NK-92 (cell line): ENCODE results near the gene NOC3L.
"Not testable (repeated sequence)": the region's sequence is repeated elsewhere in the genome, so short reads cannot be mapped to it uniquely, and the experiment has no call there.

Experiments
- DNase-seq: peaks from one replicate; lab custom pipeline; 2025; ENCODE audit not compliant: unreplicated experiment; lab: John Stamatoyannopoulos, UW

The NOC3L gene

DNA sequence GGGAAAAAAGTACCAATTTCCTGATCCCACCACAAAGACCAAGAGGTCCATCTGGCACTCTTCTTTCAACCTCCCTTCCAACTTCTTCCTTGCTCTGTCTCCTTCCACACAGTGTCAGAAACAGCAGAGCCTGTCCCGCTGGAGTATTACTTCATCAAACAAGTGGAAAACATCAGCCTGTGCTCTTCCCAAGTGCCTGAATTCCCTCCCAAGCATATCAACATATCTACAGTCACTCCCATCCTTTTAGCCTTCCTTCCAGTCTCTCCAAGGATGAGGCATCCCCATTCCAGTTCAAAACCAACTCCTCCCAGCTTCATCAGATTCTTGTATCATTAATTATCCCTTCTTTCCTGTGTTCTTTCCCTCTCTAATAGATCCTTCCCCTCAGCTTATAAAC, 1.7 kb upstream of the NOC3L start:
- no peak for DNase-seq

- no peak for DNase-seq
Measured at GRCh38 chr10:94363251-94363565, 469 bp upstream of the NOC3L start.

GRCh38 chr10:94361171-94361794, 1.5 kb downstream of the NOC3L start:
- DNase-seq = no peak

GRCh38 chr10:94358480-94358879, 4.3 kb downstream of the NOC3L start:
- DNase-seq = no peak

GRCh38 chr10:94357193-94357592, 5.5 kb downstream of the NOC3L start:
- DNase-seq = no peak

DNA sequence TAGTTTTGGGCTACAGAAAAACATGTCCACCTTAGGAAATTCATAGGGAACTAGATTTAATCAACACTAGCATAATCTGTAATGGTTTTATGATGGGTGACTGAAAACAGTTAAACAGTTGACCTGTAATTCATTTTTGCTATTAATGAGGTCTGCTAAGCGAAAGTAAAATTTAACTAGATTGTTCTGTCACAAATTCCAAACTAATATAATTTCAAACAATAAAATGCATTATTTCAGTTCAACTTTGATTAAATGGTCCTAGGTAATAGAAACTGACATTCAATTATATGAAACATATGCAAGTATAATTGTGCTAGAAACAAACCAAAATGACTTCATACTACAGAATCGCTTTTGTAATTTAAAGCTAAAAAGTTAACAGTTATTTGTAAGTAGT, 6.9 kb downstream of the NOC3L start:
- no peak for DNase-seq

GRCh38 chr10:94353336-94353735, 9.4 kb downstream of the NOC3L start:
- DNase-seq = no peak

- no peak for DNase-seq
Measured at GRCh38 chr10:94351089-94351488, 11.7 kb downstream of the NOC3L start.

GRCh38 chr10:94350500-94350899, 12.2 kb downstream of the NOC3L start:
- DNase-seq = not testable (repeated sequence)

- no peak for DNase-seq
Measured at GRCh38 chr10:94349327-94349726, 13.4 kb downstream of the NOC3L start.

- no peak for DNase-seq
Measured at GRCh38 chr10:94344522-94345122, 18.1 kb downstream of the NOC3L start.

- DNase-seq = no peak
Measured at GRCh38 chr10:94343151-94343550, 19.6 kb downstream of the NOC3L start.

DNA sequence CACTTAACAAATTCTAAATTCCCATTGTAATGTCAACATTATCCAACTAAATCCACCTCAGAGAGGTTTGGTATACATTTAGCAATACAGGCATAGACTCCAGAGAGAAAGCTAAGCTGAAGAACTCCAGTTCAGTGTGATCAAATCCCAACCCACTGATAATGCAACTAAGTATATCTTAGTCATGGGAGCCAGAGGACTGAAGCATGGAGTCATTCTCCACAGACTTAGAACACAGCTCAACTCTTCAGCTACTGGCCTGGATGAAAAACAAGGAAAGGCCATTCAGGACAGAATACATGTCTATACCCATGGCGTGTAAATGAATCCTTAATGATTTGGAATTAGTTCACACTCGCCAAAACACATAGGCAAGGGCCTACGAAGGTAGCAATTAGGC, 27.9 kb downstream of the NOC3L start:
- no peak for DNase-seq

DNA sequence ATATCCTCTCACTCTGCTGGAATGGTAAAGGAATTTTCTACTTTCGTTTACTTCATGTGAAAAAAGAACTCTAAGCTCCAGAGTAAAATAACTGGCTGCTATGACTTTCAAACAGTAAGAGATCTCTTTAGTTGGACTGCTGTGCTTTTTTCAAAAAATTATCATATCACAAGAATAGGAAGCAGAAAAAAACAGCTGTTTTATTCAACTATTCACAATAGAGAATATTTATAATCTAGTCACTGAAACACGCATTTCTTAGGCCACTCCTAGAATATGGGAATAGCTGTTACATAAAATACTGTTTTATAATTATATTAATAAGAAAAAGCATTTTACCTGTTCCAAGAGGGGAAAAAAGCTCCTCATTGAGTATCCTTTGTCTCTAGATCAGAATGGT, 29.7 kb downstream of the NOC3L start:
- DNase-seq = no peak

DNA sequence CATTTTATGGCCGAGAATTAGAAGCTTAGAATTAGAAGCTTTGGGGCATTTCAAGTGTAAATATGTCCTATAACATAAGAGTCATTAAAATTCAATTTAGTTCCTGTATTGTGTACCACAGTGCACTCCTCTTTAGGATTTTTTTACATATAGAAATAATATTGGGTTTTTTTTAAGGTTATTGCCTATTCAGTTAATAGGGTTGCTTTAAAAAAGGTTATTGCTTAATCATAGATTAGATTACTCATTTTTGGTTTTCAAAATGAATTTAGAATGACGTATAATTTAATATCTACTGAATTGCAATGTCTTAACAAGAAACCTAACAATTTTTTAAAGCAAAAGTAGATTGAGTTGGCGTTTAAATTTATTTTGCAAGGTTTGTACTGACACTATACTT, 34.1 kb downstream of the NOC3L start:
- DNase-seq = no peak

DNA sequence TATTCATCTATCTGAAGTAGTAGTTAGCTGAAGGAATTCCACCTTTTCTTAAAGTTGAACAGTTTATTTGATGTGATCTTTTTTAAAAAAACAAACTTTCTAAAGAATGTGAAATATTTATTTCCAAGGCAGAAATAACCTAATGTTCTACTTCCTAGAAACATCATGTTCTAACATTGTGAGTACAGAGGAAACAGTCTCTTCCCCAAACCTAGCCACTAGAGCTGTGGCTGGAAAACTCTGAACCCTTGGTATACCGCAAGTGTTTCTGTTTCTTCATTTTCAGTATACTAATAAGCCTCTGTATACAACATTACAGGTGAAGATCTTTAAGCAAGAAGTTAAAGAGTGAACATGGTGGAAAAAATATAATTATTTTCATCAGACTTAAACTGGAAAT, 35.1 kb downstream of the NOC3L start:
- DNase-seq = no peak

DNA sequence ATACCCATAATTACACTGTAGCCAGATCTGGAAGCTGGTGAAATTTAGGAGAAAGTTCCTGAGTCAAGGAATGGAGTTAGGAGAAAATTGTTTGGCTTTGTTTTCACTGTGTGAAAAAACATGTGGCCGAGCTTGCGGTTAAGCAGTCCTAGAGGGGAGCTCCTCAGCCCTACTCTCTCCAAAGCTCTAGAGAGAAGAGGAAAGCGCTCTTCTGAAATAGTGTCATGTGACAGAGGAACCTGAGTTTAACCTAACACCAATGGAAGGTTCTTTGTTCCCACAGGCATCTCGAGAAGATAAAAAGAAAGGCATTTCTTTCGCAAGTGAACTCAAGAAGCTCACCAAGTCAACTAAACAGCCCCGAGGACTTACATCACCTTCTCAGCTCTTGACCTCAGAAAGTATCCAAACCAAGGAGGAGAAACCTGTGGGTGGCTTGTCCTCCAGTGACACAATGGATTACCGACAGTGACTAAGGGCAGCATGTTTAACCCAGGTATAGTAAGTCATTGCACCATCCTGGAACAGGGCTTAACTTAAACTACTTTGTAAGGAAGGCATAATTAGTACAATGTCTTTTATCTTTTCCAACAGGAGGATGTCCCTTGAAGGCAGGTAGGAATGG, 38.0 kb downstream of the NOC3L start:
- no peak for DNase-seq

DNA sequence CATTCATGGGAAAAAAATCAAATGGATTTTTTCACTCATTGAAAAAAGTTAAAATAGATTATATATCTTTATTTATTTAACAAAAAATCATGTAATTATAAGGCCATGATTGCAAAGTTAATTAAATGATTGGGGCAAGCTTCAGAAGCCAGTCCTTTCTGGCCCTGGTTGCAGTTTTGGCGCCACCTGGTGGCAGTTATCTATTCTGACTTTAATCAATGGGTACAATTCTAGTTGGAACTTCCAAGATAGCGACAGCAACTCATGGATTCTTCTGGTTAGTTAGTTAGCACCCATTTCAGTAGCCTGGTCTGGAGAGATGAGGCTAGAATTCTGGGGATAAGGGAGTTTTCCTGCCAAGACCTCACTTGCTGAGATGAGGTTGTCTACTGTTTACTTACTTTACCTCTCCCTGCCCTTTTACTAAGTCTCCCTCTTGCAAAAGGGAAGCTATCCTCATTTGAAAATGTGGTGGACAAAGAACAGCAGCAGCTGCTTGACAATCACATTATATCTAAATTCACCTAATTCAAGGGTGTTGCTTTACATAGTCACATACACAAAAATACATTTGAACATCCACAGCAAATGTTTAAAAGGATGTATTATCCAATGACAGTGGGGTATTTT, 42.3 kb downstream of the NOC3L start:
- no peak for DNase-seq

- no peak for DNase-seq
Measured at GRCh38 chr10:94316560-94316959, 46.2 kb downstream of the NOC3L start.

DNA sequence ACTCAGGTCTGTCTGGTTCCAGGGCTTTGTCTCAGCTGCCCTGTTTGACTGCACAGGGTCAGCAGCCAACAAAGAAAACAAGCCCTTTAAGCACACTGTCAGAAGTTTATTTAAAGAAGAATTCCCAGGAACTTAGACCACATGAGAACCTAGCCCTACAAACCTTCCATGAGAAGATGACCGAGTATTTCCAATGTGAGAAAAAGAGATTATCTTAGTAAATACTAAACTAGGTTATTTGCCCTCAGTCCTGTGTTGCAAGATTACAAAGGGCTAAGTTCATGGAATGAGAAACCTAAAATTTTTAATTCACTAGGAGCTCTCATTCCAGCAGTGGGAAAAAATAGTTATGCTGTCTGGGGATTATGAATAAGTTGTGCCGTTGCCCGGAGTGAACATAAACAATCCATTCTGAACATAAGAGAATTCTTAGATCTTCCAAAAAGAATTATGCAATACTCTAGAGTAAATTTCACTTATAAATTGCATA, 46.7 kb downstream of the NOC3L start:
- DNase-seq = no peak

DNA sequence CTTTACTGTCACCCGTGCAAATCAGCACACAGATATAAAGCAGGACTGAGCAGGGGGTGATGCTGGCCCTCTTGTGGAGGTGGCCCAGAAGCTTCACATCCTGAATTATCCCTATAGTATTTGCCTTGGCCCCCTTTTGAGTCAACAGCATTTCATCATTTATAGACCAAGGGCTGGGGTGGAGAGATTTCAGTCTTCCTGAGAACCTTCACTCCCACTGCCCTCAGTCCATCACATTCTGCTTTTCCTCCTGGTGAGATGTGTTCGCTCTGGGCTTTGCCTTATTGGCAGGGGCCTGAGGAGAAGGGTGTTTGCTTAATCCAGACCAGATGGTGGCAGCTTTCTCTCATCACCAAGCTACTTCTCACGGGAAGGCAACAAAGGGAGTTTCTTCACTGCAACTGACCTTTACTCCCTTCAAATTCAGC, 47.7 kb downstream of the NOC3L start:
- no peak for DNase-seq

DNA sequence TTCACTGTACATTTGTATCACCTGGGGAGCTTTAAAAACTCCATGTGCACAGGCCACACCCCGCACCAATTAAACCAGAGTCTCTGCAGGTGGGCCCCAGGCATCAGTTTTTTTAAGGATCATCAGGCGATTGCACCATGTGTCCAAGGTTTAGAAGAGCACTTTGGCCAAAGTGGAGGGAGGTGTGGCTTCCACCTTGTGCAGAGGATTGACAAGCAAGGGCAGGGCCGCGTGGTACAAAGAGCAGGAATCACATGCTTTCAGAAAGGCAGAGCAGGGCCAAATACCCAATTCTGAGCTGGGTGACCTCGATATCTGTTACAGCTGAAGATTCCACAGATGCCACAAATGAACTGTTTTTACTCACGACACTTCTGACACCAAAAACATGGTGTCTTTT, 52.4 kb downstream of the NOC3L start:
- no peak for DNase-seq
